SJSA1 (cell line): Measurements from ENCODE around the gene REPS1. TPM values are rescaled to one million over a fixed set of nuclear protein-coding genes. Genes with fewer than 3 reads are reported as not detected.
"Not testable (repeated sequence)": the region's sequence is repeated elsewhere in the genome, so short reads cannot be mapped to it uniquely, and the experiment has no call there.

ENCODE experiments used
- DNase-seq, 2 experiments: peaks; one replicate each; pipeline ENCODE4 v3.0.0-alpha.2; 2015 to 2020; ENCODE audit warnings: low spot score in 2 of 2, low read depth in 1 of 2
- H3K27ac ChIP-seq: fragments of 250-450 bp; sonication (Bioruptor Pico); 2 replicates; pipeline ENCODE4 v1.5.1; 2020; ENCODE audit warnings: mild to moderate bottlenecking, moderate library complexity
- H3K27me3 ChIP-seq: fragments of 250-450 bp; sonication (Bioruptor Pico); replicated peaks from 2 replicates; pipeline ENCODE4 v1.5.1; 2020; ENCODE audit warnings: mild to moderate bottlenecking, moderate library complexity
- H3K36me3 ChIP-seq: fragments of 250-450 bp; sonication (Bioruptor Pico); 2 replicates; pipeline ENCODE4 v1.5.1; 2020; ENCODE audit warnings: mild to moderate bottlenecking
- H3K4me1 ChIP-seq: fragments of 250-450 bp; sonication (Bioruptor Pico); replicated peaks from 2 replicates; pipeline ENCODE4 v1.6.1; 2021; ENCODE audit warnings: mild to moderate bottlenecking
- H3K4me3 ChIP-seq: fragments of 250-450 bp; sonication (Bioruptor Pico); 2 replicates; pipeline ENCODE4 v1.5.1; 2020; ENCODE audit warnings: mild to moderate bottlenecking
- H3K9me3 ChIP-seq: fragments of 250-450 bp; sonication (Bioruptor Pico); replicated peaks from 2 replicates; pipeline ENCODE4 v1.5.1; 2020; ENCODE audit warnings: mild to moderate bottlenecking
- total RNA-seq: library from RNA; depleted of rRNA; stranded (reverse); fragments of >200 nt; shearing (Covaris generic); gene quantifications from 2 replicates; pipeline ENCODE4 v1.2.3, GENCODE V29; 2014

Gene REPS1
- total RNA-seq, 1 experiment from 2014 or later: 27.1 TPM

DNA sequence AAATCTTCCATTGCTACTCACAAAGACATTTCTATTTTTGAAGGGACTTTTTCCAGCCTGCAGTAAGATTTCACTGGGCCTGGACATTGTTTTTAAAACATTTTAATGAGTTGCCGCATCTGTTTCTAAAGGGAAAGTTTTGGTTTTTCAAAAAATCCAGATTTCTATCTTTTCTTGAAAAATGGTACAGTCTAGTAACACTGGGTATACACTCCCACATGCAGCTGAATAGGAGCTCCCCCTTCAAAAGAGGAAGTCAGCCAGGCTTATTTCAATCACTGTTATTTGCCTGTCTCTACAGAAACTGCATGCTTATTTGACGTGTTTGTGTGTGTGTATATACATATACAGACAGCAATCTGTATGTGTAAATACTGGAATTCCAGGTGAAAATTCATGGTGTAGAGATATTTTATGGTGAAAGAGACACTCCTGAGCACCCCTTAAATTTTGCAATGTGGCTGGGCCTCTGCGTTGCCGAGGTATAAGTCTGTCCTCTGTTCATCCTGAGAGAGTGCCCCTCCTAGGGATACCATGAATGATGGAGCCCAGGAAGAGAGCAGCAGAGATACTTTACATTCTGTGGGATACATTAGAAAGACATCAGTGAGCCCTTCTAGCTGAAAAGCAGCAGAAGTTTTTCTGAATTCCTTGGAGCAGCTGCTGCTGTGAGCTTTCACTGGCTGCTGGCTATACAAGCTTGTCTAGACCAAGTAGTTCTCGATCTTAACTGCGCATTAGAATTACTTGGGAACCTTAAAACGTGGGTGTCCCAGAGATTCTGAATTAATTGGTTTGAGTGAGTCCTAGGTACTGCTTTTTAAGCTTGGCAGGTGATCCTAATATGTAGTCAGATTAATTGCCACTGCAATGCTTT is 28.5 kb upstream of the REPS1 start:
- Histone ChIP-seq H3K36me3 (no peaks in the 10 kb centered on the region), H3K4me3 (no peak overlapping the region), H3K27ac (no peak overlapping the region), H3K4me1 (no peaks in the 10 kb centered on the region), H3K27me3 (peaks cover 11% of the 10 kb centered on the region), H3K9me3 (no peaks in the 10 kb centered on the region)
- DNase-seq: no peak

DNA sequence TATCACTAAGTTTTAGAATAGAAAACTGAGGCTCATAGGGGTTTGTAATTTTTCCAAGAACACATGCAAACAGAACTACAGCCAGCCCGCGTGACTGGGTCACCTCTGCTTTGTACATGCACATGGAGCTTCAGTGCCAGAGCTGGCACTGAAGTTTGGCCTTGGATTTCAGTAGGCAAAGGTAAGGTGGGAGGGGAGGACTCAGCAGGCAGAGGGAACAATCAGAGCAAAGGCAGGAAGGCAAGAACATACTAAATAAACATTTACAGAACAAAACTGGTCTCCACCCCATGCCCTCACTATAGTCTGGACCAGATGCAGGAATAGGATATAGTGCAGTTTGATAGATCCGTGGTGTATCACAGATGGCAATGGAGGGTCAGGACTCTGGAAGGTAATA is 26.9 kb upstream of the REPS1 start:
- Histone ChIP-seq H3K36me3 (no peaks in the 10 kb centered on the region), H3K27me3 (peaks cover 11% of the 10 kb centered on the region), H3K4me3 (no peak overlapping the region), H3K27ac (no peak overlapping the region), H3K9me3 (no peaks in the 10 kb centered on the region), H3K4me1 (no peaks in the 10 kb centered on the region)
- no peak for DNase-seq

DNA sequence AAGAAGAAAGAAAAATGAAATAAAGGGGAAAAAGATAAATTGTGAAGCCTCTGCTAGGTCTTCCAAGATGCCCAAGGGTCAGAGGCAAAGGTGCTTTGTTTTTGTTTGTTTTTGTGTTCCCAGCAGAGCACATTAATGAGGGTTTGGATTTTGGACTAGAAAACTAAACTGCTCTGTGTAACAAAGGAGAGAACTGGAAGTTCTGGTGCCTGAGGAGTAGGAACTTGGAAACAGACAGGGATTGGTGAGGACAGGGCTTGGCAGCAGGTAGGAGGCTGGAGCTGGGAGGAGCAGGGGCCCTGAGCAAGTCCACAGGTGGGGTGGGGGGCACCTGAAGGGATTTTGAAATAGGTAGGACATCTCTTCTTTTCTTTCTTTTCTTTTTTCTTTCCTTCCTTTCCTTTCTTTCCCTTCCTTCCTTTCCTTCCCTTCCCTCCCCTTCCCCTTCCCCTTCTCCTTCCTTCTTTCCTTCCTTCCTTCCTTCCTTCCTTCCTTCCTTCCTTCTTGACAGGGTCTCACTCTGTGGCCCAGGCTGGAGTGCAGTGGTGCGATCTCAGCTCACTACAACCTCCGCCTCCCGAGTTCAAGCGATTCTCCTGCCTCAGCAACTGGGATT is 25.2 kb upstream of the REPS1 start:
- Histone ChIP-seq H3K27ac (no peak overlapping the region), H3K4me3 (no peak overlapping the region), H3K4me1 (no peaks in the 10 kb centered on the region), H3K36me3 (no peaks in the 10 kb centered on the region), H3K9me3 (no peaks in the 10 kb centered on the region), H3K27me3 (peaks cover 11% of the 10 kb centered on the region)
- no peak for DNase-seq

DNA sequence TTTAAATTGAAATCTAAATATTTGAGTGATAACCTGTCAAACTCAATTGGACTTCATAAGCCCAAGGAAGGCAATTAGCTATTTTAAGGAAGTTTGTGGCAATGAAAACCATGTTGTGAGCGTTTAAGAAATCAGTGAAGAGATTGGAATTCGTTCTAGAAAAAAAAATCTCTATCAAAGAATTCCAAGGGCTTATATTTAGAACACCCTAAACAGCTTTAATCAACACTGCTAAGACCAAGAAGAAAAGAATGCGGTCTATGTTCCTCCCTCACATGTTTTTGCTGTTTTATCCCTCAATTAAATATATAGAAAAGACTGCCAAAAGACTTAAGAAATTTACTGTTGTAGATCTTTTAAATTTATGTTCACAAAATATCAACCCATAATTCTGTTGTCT is 23.9 kb upstream of the REPS1 start:
- no peak for DNase-seq
- Histone ChIP-seq H3K27me3 (peaks cover 6% of the 10 kb centered on the region; the same call in 1 of the 2 replicates), H3K4me3 (no peak overlapping the region), H3K9me3 (no peaks in the 10 kb centered on the region), H3K36me3 (no peaks in the 10 kb centered on the region), H3K27ac (no peak overlapping the region), H3K4me1 (no peaks in the 10 kb centered on the region)

DNA sequence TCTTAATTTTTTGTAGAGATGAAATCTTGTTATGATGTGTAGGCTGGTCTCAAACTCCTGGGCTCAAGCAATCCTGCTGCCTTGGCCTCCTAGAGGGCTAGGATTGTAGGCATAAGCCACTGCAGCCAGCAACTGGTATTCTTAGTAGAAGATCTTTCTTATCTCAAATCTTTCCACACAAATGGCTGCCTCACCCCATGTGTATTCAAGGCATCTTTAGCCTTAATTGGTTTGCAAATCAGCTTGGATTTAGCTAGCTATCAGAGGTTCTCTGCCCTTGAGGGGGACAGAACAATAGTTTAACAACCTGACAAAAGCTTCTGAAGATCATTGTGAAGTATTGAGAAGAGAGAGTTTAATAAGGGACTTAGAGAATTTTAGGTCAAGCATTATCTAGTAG is 22.6 kb upstream of the REPS1 start:
- Histone ChIP-seq H3K4me3 (no peak overlapping the region), H3K27ac (no peak overlapping the region), H3K9me3 (no peaks in the 10 kb centered on the region), H3K4me1 (no peaks in the 10 kb centered on the region), H3K27me3 (peaks cover 6% of the 10 kb centered on the region; the same call in 1 of the 2 replicates), H3K36me3 (no peaks in the 10 kb centered on the region)
- no peak for DNase-seq

DNA sequence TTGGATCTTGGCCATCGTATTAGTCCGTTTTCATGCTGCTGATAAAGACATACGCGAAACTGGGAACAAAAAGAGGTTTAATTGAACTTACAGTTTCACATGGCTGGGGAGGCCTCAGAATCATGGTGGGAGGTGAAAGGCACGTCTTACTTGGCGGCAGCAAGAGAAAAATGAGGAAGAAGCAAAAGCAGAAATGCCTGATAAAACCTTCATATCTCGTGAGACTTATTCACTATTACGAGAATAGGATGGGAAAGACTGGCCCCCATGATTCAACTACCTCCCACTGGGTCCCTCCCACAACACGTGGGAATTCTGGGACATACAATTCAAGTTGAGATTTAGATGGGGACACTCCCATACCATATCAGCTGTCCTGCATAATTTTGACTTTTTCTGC is 20.1 kb upstream of the REPS1 start:
- Histone ChIP-seq H3K4me3 (no peak overlapping the region), H3K9me3 (no peaks in the 10 kb centered on the region), H3K27me3 (peaks cover 5% of the 10 kb centered on the region; the same call in 1 of the 2 replicates), H3K27ac (no peak overlapping the region), H3K36me3 (no peaks in the 10 kb centered on the region), H3K4me1 (no peaks in the 10 kb centered on the region)
- no peak for DNase-seq

DNA sequence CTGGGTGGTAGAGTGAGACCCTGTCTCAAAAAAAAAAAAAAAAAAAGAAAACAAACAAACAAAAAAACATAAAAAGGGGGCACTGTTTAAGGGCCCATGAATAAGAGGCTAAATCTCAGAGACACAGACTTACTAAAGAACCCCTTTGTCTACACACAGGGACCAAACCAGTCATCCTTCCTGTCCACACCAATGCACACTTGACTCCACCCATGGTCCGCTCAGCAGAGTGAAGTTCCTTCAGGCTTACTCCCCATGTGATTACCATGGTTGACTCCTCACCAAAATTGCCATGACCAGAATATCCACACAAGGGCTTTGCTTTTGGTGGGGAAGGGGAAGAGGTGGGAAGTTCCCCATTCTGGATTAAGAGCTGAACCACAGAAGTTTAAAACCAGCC is 19.4 kb upstream of the REPS1 start:
- H3K27me3 ChIP-seq: no peaks in the 10 kb centered on the region
- H3K27ac ChIP-seq: no peak overlapping the region
- no peak overlapping the region for H3K4me3 ChIP-seq
- DNase-seq: no peak
- H3K4me1 ChIP-seq: no peaks in the 10 kb centered on the region
- H3K9me3 ChIP-seq: no peaks in the 10 kb centered on the region
- H3K36me3 ChIP-seq: no peaks in the 10 kb centered on the region

DNA sequence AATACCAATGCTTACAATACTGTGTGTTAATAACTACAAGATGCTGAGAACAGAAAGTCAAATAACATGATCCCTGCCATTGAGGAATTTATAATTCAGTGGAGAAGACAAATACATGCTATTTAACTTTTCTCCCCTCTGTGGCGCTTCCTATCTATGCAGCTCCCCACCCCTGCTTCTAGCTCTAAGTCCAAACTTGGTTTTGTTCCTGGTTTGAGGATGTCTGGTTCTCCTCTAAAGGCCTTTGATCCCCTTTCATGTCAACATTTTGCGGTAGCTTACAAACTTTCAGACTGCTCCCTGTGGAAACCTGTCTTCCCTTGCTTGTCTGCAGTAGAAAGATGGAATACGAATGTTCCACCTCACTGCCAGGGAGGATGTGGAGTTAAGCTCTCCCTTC is 18.4 kb upstream of the REPS1 start:
- Histone ChIP-seq H3K36me3 (no peaks in the 10 kb centered on the region), H3K4me1 (no peaks in the 10 kb centered on the region), H3K27ac (no peak overlapping the region), H3K4me3 (no peak overlapping the region), H3K9me3 (no peaks in the 10 kb centered on the region), H3K27me3 (no peaks in the 10 kb centered on the region)
- no peak for DNase-seq

DNA sequence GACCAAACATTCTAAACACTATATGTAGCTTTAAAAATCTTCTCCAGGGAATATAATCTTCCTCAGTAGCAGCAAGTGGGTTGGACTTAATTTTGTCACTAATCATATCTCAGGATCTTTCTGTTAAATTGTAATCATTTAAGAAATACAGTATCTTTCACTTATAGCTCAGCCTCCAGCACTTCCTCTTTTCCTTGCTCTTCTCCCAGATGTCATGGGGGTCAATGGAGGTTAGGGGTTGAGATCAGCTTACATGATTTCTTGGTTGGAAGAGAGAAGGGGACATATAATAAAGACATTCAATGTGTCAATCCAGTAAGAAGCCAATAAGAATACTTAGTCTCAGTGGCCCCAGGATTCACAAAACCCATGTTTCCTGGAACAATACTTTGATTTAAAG is 15.7 kb upstream of the REPS1 start:
- no peaks in the 10 kb centered on the region; the same call in 1 of the 2 replicates for H3K9me3 ChIP-seq
- H3K4me3 ChIP-seq: no peak overlapping the region
- no peak overlapping the region for H3K27ac ChIP-seq
- no peak for DNase-seq
- H3K36me3 ChIP-seq: no peaks in the 10 kb centered on the region
- no peaks in the 10 kb centered on the region for H3K4me1 ChIP-seq
- H3K27me3 ChIP-seq: no peaks in the 10 kb centered on the region

DNA sequence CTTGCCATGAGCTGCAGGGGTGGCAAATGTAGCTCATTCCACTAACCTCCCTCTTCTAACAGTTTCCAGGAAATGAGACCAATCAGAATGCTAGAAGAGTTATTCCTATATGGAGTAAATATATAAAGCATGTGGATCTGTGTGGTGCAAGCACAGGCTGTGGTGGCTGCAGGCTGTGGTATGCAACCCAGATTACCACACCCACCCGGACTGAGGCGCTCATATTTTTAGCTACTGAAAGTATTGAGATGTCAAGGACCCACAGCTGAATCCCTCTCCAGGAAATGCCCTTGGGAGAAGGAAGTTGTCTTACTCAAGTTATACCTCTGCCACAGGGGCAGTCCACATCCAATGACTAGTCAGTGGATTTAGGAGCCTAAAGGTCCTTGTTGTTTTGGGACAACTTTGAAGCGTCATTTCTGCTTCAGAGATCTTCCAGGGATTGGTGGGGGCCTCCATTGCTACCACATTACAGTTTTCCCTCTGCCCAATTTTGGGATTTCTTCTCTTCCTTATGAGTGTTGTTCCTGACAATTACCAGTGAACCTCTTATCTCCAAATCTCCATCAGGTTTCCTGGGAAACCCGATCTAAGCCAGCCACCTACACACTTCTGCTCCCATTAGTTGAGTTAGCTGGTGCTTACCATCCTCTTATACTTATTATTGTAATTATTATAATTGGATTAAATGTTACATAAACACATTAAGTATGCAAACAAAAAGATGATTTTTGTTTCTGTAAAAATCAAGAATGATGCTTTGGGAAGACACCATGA is 12.1 kb upstream of the REPS1 start:
- DNase-seq: no peak
- peaks cover 17% of the 10 kb centered on the region for H3K4me1 ChIP-seq

DNA sequence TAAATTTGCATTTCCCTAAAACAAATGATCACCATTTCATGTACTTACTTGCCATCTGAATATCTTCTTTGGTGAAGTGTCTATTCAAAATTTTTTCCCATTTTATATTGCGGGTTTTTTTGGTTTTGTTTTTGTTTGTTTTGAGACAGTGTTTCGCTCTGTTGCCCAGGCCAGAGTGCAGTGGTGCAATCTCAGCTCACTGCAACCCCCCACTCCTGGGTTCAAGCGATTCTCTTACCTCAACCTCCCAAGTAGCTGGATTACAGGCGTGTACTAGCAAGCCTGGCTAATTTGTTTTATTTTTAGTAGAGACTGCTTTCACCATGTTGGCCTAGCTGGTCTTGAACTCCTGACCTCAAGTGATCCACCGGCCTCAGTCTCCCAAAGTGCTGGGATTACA is 9.1 kb upstream of the REPS1 start:
- Histone ChIP-seq H3K9me3 (no peaks in the 10 kb centered on the region; the same call in 1 of the 2 replicates), H3K4me3 (no peak overlapping the region), H3K36me3 (no peaks in the 10 kb centered on the region), H3K27me3 (no peaks in the 10 kb centered on the region), H3K4me1 (peaks cover 17% of the 10 kb centered on the region), H3K27ac (no peak overlapping the region; the same call in 1 of the 2 replicates)
- no peak for DNase-seq

More for the DNA sequence above, 12.1 kb upstream of the REPS1 start:
- H3K36me3 ChIP-seq: no peaks in the 10 kb centered on the region
- no peaks in the 10 kb centered on the region; the same call in 1 of the 2 replicates for H3K9me3 ChIP-seq
- no peak overlapping the region for H3K27ac ChIP-seq
- no peaks in the 10 kb centered on the region for H3K27me3 ChIP-seq
- H3K4me3 ChIP-seq: no peak overlapping the region

DNA sequence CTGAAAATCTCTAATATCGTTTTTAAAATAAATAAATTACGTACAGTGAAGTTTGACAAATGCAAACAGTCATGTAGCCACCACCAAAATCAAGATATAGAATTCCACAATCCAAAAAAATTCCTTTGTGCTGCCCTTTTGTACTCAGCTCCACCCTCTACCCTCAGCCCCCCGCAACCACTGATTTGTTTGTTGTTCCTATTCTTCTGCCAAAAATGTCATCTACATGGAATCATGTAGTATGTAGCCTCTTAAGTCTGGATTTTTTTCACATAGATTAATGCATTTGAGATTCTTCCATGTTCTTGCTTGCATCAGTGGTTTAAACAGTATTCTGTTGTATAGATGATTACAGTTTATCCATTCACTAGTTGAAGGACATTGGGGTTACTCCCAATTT is 8.5 kb upstream of the REPS1 start:
- no peak overlapping the region for H3K4me3 ChIP-seq
- no peaks in the 10 kb centered on the region for H3K27me3 ChIP-seq
- peak in 1 of 2 experiments; percentile 32 for DNase-seq
- H3K9me3 ChIP-seq: no peaks in the 10 kb centered on the region; the same call in 1 of the 2 replicates
- H3K4me1 ChIP-seq: peaks cover 17% of the 10 kb centered on the region
- H3K36me3 ChIP-seq: no peaks in the 10 kb centered on the region
- H3K27ac ChIP-seq: no peak overlapping the region

DNA sequence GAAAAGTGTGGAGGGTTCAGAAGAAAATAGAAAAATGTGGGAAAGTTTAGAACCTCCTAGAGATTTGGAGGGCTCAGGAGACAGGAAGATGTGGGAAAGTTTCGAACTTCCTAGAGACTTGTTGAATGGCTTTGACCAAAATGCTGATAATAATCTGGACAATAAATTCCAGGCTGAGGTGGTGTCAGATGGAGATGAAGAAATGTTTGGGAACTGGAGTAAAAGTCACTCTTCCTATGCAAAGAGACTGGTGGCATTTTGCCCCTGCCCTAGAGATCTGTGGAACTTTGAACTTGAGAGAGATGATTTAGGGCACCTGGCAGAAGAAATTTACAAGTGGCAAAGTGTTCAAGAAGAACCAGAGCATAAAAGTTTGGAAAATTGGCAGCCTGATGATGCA is 5.4 kb upstream of the REPS1 start:
- not testable (repeated sequence) for DNase-seq

DNA sequence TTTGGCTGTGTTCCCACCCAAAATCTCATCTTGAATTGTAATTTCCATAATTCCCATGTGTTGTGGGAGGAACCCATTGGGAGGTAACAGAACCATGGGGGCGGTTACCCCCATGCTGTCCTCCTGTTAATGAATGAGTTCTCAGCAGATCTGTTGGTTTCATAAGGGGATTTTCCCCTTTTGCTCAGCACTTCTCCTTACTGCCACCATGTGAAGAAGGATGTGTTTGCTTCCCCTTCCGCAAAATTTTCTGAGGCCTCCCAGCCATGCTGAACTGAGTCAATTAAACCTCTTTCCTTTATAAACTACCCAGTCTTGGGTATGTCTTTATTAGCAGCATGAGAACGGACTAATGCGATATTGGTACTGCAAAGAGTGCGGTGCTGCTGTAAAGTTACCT is 4.9 kb upstream of the REPS1 start:
- H3K9me3 ChIP-seq, H3K27me3 ChIP-seq, H3K4me3 ChIP-seq, H3K36me3 ChIP-seq, DNase-seq, H3K27ac ChIP-seq: not testable (repeated sequence)
- peaks cover 21% of the 10 kb centered on the region for H3K4me1 ChIP-seq

More for the DNA sequence above, 5.4 kb upstream of the REPS1 start:
- H3K9me3 ChIP-seq, H3K27ac ChIP-seq, H3K27me3 ChIP-seq, H3K4me3 ChIP-seq, H3K36me3 ChIP-seq: not testable (repeated sequence)
- H3K4me1 ChIP-seq: peaks cover 20% of the 10 kb centered on the region
